Body of pancreas (tissue), 4 donors: ENCODE data around the gene UBE2D4.

Source experiments
- POLR2A ChIP-seq, 3 donors: fragments of 450-650 bp; IDR thresholded peaks; one replicate each; pipeline ENCODE4 v1.6.1; 2016; ENCODE audit warnings: antibody characterized with exemption in 3 of 3, mild to moderate bottlenecking in 2 of 3
- TF ChIP-seq, protein P1 (sequence below), 7 experiments: fragments of 450-650 bp in 4 of 7; fragments of 200-600 bp in 3 of 7; sonication (generic) in 3 of 7; IDR thresholded peaks; one replicate each; pipeline ENCODE4 v1.5.1; 2016 to 2019; ENCODE audit warnings: antibody characterized with exemption in 7 of 7

DNA sequence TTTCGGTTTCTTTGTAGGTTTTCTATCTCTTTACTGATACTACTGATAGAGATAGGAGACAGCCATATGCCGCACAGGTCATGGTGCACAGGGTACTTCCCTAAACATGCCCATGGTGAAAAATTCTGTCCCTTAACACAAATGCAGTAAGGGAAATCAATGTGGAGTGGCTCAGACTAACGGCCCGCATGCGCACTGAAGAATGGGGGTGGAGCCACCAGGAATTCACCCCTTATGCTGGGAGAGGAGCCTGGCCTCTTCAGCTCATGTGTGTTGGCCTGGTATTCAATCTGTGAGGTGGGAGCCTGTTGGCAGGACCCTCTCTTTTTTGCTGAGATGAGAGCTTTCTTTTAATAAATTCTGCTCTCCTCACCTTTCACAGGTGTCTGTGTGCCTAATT, 11.4 kb upstream of the UBE2D4 start:
- TF ChIP-seq, protein P1, sequence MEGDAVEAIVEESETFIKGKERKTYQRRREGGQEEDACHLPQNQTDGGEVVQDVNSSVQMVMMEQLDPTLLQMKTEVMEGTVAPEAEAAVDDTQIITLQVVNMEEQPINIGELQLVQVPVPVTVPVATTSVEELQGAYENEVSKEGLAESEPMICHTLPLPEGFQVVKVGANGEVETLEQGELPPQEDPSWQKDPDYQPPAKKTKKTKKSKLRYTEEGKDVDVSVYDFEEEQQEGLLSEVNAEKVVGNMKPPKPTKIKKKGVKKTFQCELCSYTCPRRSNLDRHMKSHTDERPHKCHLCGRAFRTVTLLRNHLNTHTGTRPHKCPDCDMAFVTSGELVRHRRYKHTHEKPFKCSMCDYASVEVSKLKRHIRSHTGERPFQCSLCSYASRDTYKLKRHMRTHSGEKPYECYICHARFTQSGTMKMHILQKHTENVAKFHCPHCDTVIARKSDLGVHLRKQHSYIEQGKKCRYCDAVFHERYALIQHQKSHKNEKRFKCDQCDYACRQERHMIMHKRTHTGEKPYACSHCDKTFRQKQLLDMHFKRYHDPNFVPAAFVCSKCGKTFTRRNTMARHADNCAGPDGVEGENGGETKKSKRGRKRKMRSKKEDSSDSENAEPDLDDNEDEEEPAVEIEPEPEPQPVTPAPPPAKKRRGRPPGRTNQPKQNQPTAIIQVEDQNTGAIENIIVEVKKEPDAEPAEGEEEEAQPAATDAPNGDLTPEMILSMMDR (IDR thresholded peaks at IDR 0.05), result no peak
- TF ChIP-seq POLR2A (IDR thresholded peaks at IDR 0.05), result no peak
